Omental fat pad (tissue), 4 donors: Measurements from ENCODE around the gene MTOR. TPM values are rescaled to one million over a fixed set of nuclear protein-coding genes. Genes with fewer than 3 reads are reported as not detected.

ENCODE experiments used
- ATAC-seq: fragments of 150-250 bp; one replicate; pipeline ENCODE4 v1.9.1; 2016; ENCODE audit warnings: mild to moderate bottlenecking, moderate library complexity; ENCODE audit not compliant: low FRiP score
- DNase-seq: peaks from one replicate; pipeline ENCODE4 v3.0.0-alpha.2; 2019; ENCODE audit warnings: low spot score
- CTCF ChIP-seq, 3 donors: fragments of 450-650 bp; IDR thresholded peaks; one replicate each; pipeline ENCODE4 v1.5.1; 2016 to 2017; ENCODE audit warnings: antibody characterized with exemption in 3 of 3, mild to moderate bottlenecking in 3 of 3, moderate library complexity in 2 of 3
- total RNA-seq, 4 donors: library from RNA; depleted of rRNA; stranded (reverse); fragments of >200 nt; gene quantifications; one replicate each; pipeline ENCODE4 v1.1.0, GENCODE V29; 2016

Gene MTOR
- total RNA-seq, 4 donors from 2014 or later = 38.0 to 48.2 (median 43.6) TPM

DNA sequence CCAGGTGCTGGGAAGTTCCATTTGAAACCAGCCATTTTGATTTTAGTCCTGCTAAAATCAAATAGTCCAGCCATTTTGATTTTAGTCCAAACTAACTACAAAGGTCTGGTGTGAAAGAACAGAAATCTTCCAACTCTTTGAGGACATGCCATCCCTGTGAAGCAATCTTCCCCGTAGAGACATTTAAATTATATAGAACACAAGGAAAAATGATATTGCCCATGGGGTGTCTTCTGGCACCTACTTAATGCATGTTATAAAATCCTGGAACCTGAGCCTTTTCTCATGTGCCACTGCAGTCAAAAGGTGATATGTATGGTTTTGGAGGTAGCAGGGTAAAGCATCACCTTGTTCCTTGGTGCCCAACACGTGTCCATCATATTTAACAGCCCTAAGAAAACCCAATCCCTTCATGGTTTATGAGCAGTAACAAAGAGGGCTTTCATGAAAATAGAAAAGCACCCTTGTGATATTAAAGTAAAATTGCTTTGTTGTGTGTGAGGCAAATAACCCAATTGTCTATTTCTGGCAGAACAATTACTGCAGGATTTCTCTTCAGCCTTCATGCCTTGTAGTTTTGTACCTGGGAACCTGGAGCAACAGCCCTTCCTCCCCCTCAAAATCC, 46.9 kb downstream of the MTOR start:
- no peak for TF ChIP-seq CTCF (IDR thresholded peaks at IDR 0.05)
- DNase-seq (no peak), ATAC-seq (no peak)

- no peak for ATAC-seq
- TF ChIP-seq CTCF (IDR thresholded peaks at IDR 0.05) = no peak
- no peak for DNase-seq
Observed at GRCh38 chr1:11214698-11215380, 47.5 kb downstream of the MTOR start.

DNA sequence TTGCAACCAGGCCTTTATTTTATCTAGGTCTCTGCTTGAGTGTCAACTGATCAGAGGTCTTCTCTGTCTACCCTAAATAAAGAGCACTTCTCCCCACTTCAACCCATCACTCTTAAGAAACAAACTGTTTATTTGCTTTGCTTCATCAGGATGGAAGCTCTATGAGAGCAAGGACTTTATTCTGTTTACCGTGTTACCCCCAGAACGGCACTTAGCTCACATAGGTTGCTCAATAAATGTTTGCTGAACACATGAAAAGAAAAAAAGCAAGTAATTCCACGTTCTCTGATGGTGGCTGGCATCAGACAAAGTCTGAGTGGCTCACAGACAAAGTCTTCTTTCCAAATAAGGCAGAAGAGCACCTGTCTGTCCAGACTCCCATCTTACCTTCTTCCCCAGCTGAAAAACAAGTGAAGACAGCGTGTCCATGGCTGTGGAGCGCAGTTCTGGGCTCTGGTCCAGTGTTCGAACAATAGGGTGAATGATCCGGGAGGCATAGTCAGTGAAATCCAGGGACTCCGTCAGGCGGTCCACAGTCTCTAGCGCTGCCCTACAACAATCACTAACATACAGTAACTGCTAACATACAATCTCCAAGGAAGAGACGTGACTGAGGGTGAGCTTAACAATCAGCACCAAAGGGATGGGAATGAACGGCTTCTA, 50.3 kb downstream of the MTOR start:
- ATAC-seq = no peak
- TF ChIP-seq CTCF (IDR thresholded peaks at IDR 0.05) = no peak
- no peak for DNase-seq

DNA sequence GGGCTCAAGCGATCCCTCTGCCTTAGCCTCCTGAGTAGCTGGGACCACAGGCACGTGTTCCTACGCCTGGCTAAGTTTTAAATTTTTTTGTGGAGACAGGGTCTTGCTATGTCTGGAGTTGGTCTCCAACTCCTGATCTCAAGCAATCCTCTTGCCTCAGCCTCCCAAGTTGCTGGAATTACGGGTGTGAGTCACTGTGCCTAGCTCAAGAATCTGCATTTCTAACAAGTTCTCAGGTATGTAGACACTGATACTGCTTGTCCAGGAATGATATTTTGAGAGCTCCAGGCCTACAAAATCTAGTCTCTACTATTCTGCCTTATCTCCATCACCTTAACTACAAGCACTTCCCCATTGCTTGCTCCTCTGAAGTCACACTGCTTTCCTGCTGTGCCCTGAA, 50.9 kb downstream of the MTOR start:
- ATAC-seq (no peak), DNase-seq (no peak)
- TF ChIP-seq CTCF (IDR thresholded peaks at IDR 0.05) = no peak

DNA sequence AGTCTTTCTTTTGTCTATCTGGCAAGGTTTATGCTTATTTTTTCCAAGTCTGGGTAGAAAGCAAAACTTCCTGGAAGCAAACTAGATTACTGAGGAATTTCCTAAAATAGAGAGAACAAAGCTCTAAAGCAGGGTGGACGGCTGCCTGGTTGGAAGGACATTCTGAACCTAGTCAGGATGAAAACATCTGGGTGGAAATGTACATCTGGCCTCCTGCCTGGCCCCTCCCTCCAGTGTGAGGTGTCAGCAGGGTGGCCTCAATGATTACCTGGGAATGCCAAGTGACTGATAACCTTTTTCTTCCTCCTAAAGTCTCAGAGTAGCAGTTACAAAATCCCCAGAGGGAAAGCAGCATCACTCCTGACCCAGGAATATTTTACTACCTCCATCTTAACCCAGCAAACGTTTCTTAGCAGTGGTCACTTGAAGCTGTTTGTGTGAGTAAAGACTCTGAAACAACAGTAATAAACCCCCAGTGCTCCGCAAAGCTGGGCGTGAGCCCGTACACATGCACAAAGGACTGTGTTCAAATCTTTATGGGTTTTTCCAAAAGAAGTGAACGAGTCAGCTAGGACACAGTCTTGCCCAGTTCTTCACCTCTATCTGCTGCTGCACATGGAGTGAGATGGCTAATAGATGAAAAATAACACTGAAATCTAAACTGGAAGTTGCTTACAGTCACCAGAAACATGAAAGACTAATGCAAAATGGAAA, 54.3 kb downstream of the MTOR start:
- TF ChIP-seq CTCF (IDR thresholded peaks at IDR 0.05) = no peak
- peak; percentile 57 for ATAC-seq

GRCh38 chr1:11204396-11205190, 57.8 kb downstream of the MTOR start:
- no peak for TF ChIP-seq CTCF (IDR thresholded peaks at IDR 0.05)
- no peak for ATAC-seq
- DNase-seq = no peak

More for the DNA sequence above, 54.3 kb downstream of the MTOR start:
- no peak for DNase-seq
